H9 (cell line): ENCODE data around the gene GALT. TPM values are rescaled to one million over a fixed set of nuclear protein-coding genes. Genes with fewer than 3 reads are reported as not detected.

ENCODE experiments used
- DNase-seq: peaks from one replicate; pipeline ENCODE4 v3.0.0-alpha.2; 2017
- H2AFZ ChIP-seq: one replicate; pipeline ENCODE4 v1.6.1; 2013; ENCODE audit warnings: mild to moderate bottlenecking, low read length, control low read depth, moderate library complexity
- H2AK5ac ChIP-seq: 2 replicates; pipeline ENCODE4 v1.6.1; 2013; ENCODE audit warnings: low read length, control low read depth, mixed read lengths; ENCODE audit not compliant: insufficient read length
- H2BK120ac ChIP-seq: one replicate; pipeline ENCODE4 v1.6.1; 2013; ENCODE audit warnings: low read depth, mild to moderate bottlenecking, low read length, control low read depth, inconsistent platforms; ENCODE audit not compliant: poor library complexity, severe bottlenecking
- H2BK12ac ChIP-seq: 2 replicates; pipeline ENCODE4 v1.6.1; 2013; ENCODE audit warnings: low read length, control low read depth, mixed read lengths, low read depth; ENCODE audit not compliant: insufficient read length
- H2BK15ac ChIP-seq: 2 replicates; pipeline ENCODE4 v1.6.1; 2013; ENCODE audit warnings: low read depth, low read length, control low read depth
- H2BK20ac ChIP-seq: one replicate; pipeline ENCODE4 v1.6.1; 2013; ENCODE audit warnings: low read depth, mild to moderate bottlenecking, low read length, control low read depth, inconsistent platforms; ENCODE audit not compliant: poor library complexity, severe bottlenecking
- H2BK5ac ChIP-seq: 2 replicates; pipeline ENCODE4 v1.6.1; 2013; ENCODE audit warnings: low read length, control low read depth, mixed read lengths; ENCODE audit not compliant: insufficient read length
- H3K14ac ChIP-seq: 2 replicates; pipeline ENCODE4 v1.6.1; 2013; ENCODE audit warnings: low read length, control low read depth; ENCODE audit not compliant: insufficient read depth
- H3K18ac ChIP-seq: 2 replicates; pipeline ENCODE4 v1.6.1; 2013; ENCODE audit warnings: low read depth, mild to moderate bottlenecking, mixed read lengths, low read length, control low read depth; ENCODE audit not compliant: insufficient read length
- H3K23ac ChIP-seq: 2 replicates; pipeline ENCODE4 v1.6.1; 2013; ENCODE audit warnings: low read length, control low read depth, mixed read lengths, low read depth; ENCODE audit not compliant: insufficient read length
- H3K23me2 ChIP-seq: 2 replicates; pipeline ENCODE4 v1.6.1; 2013; ENCODE audit warnings: low read depth, mild to moderate bottlenecking, mixed read lengths, low read length, control low read depth; ENCODE audit not compliant: insufficient read length, poor library complexity, severe bottlenecking
- H3K27ac ChIP-seq: 2 replicates; pipeline ENCODE4 v1.5.1; 2013; ENCODE audit warnings: low read length, control low read depth, mixed read lengths, low read depth; ENCODE audit not compliant: insufficient read length
- H3K27me3 ChIP-seq: 2 replicates; pipeline ENCODE4 v1.6.1; 2013; ENCODE audit warnings: low read length, control low read depth, inconsistent platforms; ENCODE audit not compliant: insufficient read depth
- H3K4ac ChIP-seq: 2 replicates; pipeline ENCODE4 v1.6.1; 2013; ENCODE audit warnings: low read depth, mild to moderate bottlenecking, control low read depth, inconsistent platforms, low read length, moderate library complexity
- H3K4me1 ChIP-seq: 2 replicates; pipeline ENCODE4 v1.6.1; 2013; ENCODE audit warnings: low read length, control low read depth, inconsistent platforms; ENCODE audit not compliant: insufficient read depth
- H3K4me2 ChIP-seq: 2 replicates; pipeline ENCODE4 v1.6.1; 2013; ENCODE audit warnings: low read length, control low read depth, mixed read lengths; ENCODE audit not compliant: insufficient read length, insufficient read depth
- H3K56ac ChIP-seq: 2 replicates; pipeline ENCODE4 v1.6.1; 2013; ENCODE audit warnings: low read depth, mild to moderate bottlenecking, mixed read lengths, low read length, control low read depth; ENCODE audit not compliant: insufficient read length
- H3K79me1 ChIP-seq: 2 replicates; pipeline ENCODE4 v1.6.1; 2013; ENCODE audit warnings: low read depth, mild to moderate bottlenecking, moderate library complexity, low read length, control low read depth, inconsistent platforms; ENCODE audit not compliant: insufficient read depth, poor library complexity, severe bottlenecking
- H3K79me2 ChIP-seq: 2 replicates; pipeline ENCODE4 v1.6.1; 2013; ENCODE audit warnings: low read length, control low read depth, inconsistent platforms; ENCODE audit not compliant: insufficient read depth
- H3K9ac ChIP-seq: 2 replicates; pipeline ENCODE4 v1.6.1; 2013; ENCODE audit warnings: low read length, control low read depth, mixed read lengths; ENCODE audit not compliant: insufficient read length; ENCODE audit errors: extremely low read depth
- H3K9me3 ChIP-seq: one replicate; pipeline ENCODE4 v1.6.1; 2013; ENCODE audit warnings: low read depth, low read length, inconsistent platforms; ENCODE audit not compliant: control insufficient read depth
- H3T11ph ChIP-seq: one replicate; pipeline ENCODE4 v1.6.1; 2013; ENCODE audit warnings: mild to moderate bottlenecking, low read length, control low read depth, inconsistent platforms
- H4K20me1 ChIP-seq: one replicate; pipeline ENCODE4 v1.6.1; 2013; ENCODE audit not compliant: control insufficient read depth, insufficient read length, insufficient read depth
- H4K5ac ChIP-seq: 2 replicates; pipeline ENCODE4 v1.6.1; 2013; ENCODE audit warnings: low read depth, mild to moderate bottlenecking, mixed read lengths, low read length, control low read depth; ENCODE audit not compliant: insufficient read length
- H4K8ac ChIP-seq: replicated peaks from 2 replicates; pipeline ENCODE4 v1.6.1; 2013; ENCODE audit warnings: low read length, control low read depth, mixed read lengths, low read depth; ENCODE audit not compliant: insufficient read length
- H4K91ac ChIP-seq: 2 replicates; pipeline ENCODE4 v1.6.1; 2013; ENCODE audit warnings: low read depth, mild to moderate bottlenecking, moderate library complexity, mixed read lengths, low read length, control low read depth; ENCODE audit not compliant: insufficient read length
- H3K27ac Mint-ChIP-seq, 3 experiments: 2 replicates in 2 of 3; 3 replicates in 1 of 3; pipeline ENCODE4 v1.8.0; 2020 to 2021; ENCODE audit warnings: mixed read lengths in 3 of 3, mild to moderate bottlenecking in 1 of 3, moderate library complexity in 1 of 3
- H3K27me3 Mint-ChIP-seq: 2 replicates; pipeline ENCODE4 v1.8.0; 2021; ENCODE audit warnings: low read depth, mild to moderate bottlenecking, moderate library complexity, mixed read lengths
- H3K36me3 Mint-ChIP-seq, 3 experiments: 2 replicates in 2 of 3; 3 replicates in 1 of 3; pipeline ENCODE4 v1.8.0; 2020 to 2021; ENCODE audit warnings: low read depth in 3 of 3, mixed read lengths in 3 of 3; ENCODE audit not compliant: insufficient read depth in 1 of 3
- H3K4me1 Mint-ChIP-seq, 2 experiments: 2 replicates each; pipeline ENCODE4 v1.8.0; 2020; ENCODE audit warnings: mixed read lengths in 2 of 2
- H3K4me3 Mint-ChIP-seq, 2 experiments: 2 replicates in 1 of 2; 3 replicates in 1 of 2; pipeline ENCODE4 v1.8.0; 2020 to 2021; ENCODE audit warnings: mild to moderate bottlenecking in 2 of 2, mixed read lengths in 2 of 2, moderate library complexity in 1 of 2
- H3K9me3 Mint-ChIP-seq, 2 experiments: 2 replicates in 1 of 2; 3 replicates in 1 of 2; pipeline ENCODE4 v1.8.0; 2020; ENCODE audit warnings: mild to moderate bottlenecking in 2 of 2, mixed read lengths in 2 of 2, moderate library complexity in 1 of 2
- WGBS: extraction: QIAGEN DNeasy Blood & Tissue Kit; methylation state at CpG from one replicate; pipeline ENCODE4 v1.1.7; 2013; ENCODE audit warnings: missing lambda C conversion rate, low lambda C conversion rate, mixed read lengths; ENCODE audit not compliant: insufficient read length; ENCODE audit errors: extremely low coverage; 5-methylcytosine and 5-hydroxymethylcytosine counted together
- total RNA-seq: library from RNA; stranded (reverse); gene quantifications from 2 replicates; pipeline ENCODE4 v1.2.1, GENCODE V29; 2021
- TF ChIP-seq, protein P1 (sequence below): fragments of 200-600 bp; sonication (generic); conservative IDR thresholded peaks from 3 replicates; pipeline ENCODE4 v1.8.0; 2021; ENCODE audit warnings: antibody characterized with exemption, mild to moderate bottlenecking

The GALT gene
- total RNA-seq, 1 experiment from 2014 or later = 41.5 TPM

DNA sequence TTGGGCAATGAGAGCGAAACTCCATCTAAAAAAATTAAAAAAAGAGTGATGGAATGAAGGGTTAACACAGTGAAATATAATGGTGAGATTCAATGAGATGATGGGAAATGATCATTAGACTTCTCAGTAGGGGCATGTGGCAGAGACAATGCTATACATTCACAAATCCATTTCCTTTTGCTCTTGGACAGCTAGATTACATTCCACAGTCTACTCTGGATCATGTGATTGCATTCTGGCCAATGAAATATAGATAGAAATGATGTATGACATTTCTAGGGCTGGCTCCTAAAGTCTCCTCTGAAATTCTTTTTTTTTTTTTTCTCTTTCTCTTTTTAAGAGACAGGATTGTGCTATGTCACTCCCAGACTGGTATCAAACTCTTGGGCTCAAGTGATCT is 3.8 kb upstream of the GALT start:
- Mint-ChIP-seq H3K27ac (no peak overlapping the region), H3K4me1 (peaks cover 31 to 40% of the 10 kb centered on the region in 2 experiments), H3K9me3 (no peaks in the 10 kb centered on the region), H3K4me3 (no peak overlapping the region), H3K27me3 (no peaks in the 10 kb centered on the region; the same call in 1 of the 2 replicates), H3K36me3 (peaks cover 1 to 5% (median 3%) of the 10 kb centered on the region in 3 experiments; a peak in 4 of 7 replicates)
- peaks cover 2% of the 10 kb centered on the region; the same call in 1 of the 2 replicates for H3K79me2 ChIP-seq
- H3K23ac ChIP-seq = no peak overlapping the region
- H2BK15ac ChIP-seq = no peak overlapping the region
- DNase-seq = no peak
- H3K4ac ChIP-seq = no peak overlapping the region
- H2BK12ac ChIP-seq = no peak overlapping the region
- no peak overlapping the region for H2AFZ ChIP-seq
- TF ChIP-seq, protein P1, sequence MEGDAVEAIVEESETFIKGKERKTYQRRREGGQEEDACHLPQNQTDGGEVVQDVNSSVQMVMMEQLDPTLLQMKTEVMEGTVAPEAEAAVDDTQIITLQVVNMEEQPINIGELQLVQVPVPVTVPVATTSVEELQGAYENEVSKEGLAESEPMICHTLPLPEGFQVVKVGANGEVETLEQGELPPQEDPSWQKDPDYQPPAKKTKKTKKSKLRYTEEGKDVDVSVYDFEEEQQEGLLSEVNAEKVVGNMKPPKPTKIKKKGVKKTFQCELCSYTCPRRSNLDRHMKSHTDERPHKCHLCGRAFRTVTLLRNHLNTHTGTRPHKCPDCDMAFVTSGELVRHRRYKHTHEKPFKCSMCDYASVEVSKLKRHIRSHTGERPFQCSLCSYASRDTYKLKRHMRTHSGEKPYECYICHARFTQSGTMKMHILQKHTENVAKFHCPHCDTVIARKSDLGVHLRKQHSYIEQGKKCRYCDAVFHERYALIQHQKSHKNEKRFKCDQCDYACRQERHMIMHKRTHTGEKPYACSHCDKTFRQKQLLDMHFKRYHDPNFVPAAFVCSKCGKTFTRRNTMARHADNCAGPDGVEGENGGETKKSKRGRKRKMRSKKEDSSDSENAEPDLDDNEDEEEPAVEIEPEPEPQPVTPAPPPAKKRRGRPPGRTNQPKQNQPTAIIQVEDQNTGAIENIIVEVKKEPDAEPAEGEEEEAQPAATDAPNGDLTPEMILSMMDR = no peak
- H2BK20ac ChIP-seq = no peak overlapping the region
- H3K9ac ChIP-seq = no peak overlapping the region
- no peak overlapping the region for H2BK120ac ChIP-seq
- H3K56ac ChIP-seq = no peak overlapping the region
- no peak overlapping the region for H4K5ac ChIP-seq
- H3K18ac ChIP-seq = no peak overlapping the region
- H3T11ph ChIP-seq = no peak overlapping the region
- peaks cover 13% of the 10 kb centered on the region for H3K23me2 ChIP-seq
- no peak overlapping the region for H2AK5ac ChIP-seq
- no peak overlapping the region for H2BK5ac ChIP-seq
- H4K20me1 ChIP-seq = no peaks in the 10 kb centered on the region
- H4K91ac ChIP-seq = no peak overlapping the region
- no peak overlapping the region for H4K8ac ChIP-seq
- no peak overlapping the region for H3K27ac ChIP-seq
- peaks cover 13% of the 10 kb centered on the region; the same call in 1 of the 2 replicates for H3K4me1 ChIP-seq
- WGBS = no CpG with 5 or more reads among the region's 1 CpG
- H3K79me1 ChIP-seq = no peaks in the 10 kb centered on the region
- H3K9me3 ChIP-seq = no peaks in the 10 kb centered on the region
- H3K27me3 ChIP-seq = no peaks in the 10 kb centered on the region
- no peak overlapping the region for H3K4me2 ChIP-seq
- H3K14ac ChIP-seq = no peak overlapping the region
